Activated CD4-positive, CD25-positive, alpha-beta regulatory T cell treated with anti-CD3 and anti-CD28 coated beads, Interleukin-2, amount 50 U/mL, for 72 hours (primary cell): Measurements from ENCODE around the gene LDB3.

ENCODE experiments used
- DNase-seq: peaks from one replicate; pipeline ENCODE4 v3.0.0; 2021

Gene LDB3

DNA sequence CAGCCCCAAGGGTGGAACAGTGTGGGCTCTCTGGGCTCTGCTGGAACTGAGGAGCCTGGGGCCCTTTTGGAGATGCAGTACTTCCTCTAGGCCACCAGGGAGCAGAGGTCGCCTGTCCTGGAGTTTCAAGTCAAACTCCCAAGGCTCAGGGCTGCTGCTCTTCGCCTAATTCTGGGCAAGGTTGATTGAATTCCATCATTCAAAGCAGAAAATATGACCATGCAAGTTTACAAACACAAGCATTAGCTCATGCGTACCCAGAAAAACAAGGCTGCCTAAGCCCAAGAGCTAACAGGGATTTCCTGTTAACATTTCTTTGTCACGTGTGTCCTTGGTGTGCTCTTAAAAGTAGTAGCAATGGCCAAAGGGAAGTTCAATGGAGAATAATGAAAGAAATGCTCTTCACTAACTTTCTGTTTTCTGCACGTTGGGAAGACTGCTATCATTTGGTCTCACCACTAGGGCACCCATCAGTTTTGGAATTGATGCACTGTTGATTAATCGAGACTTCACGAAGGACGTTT is 20.1 kb downstream of the LDB3 start:
- peak; percentile 54 for DNase-seq

- no peak for DNase-seq
Measured at GRCh38 chr10:86689146-86689545, 20.8 kb downstream of the LDB3 start.

- DNase-seq: no peak
Measured at GRCh38 chr10:86690231-86690630, 21.9 kb downstream of the LDB3 start.

- DNase-seq: no peak
Measured at GRCh38 chr10:86690657-86691084, 22.4 kb downstream of the LDB3 start.

- no peak for DNase-seq
Measured at GRCh38 chr10:86691333-86692022, 23.2 kb downstream of the LDB3 start.

- DNase-seq: no peak
Measured at GRCh38 chr10:86692023-86692514, 23.8 kb downstream of the LDB3 start.

- no peak for DNase-seq
Measured at GRCh38 chr10:86692664-86693063, 24.4 kb downstream of the LDB3 start.

DNA sequence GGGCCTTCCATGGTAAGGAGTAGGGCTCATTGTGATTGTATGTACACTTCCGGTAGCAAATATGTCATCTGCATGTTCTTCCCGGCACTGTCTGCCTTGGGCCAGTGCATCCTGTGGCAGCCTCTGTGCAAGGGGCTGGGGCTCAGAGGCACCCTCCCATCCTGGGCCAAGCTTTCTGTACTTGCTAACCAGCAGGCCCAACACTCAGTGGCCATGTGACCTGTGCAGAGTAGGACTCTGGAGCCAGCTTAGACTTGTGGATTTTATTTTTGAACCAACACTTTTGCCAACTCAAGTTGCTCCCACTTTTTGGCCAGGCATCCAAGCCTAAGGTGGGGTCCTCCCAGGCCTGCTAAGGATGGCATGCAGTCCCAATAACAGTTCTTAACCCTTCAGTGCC is 25.0 kb downstream of the LDB3 start:
- DNase-seq: no peak

DNA sequence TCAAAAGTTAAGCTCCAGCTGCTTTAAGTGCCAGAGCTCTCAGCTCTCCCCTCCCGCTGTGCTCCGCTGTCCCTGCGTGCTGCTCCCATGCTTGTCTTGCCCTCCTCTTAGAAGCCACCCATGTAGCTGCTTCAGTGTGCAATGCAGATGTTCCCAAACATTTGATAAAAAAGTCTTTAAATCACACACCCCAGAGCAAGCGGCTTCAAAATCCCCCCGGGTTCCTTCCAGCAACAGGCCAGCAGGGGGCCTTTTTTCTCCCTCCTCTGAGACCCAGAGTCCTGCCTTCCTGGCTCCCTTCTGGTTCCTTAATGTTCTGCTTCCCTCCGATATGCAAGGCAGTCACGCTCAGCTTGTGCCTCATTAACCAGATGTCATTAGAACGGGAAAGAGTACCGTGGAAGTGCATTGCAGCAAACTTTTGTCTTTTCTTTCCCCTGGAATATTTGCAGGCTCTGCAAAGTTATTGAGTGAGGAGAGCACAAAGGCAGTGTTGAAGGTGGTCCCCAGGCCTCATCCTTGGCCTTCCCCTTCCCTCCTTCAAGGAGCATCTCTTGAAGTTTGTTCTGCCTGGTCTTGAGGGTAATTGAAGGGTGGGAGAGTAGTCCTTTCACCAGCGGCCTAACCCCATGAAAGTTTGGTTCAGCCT is 25.5 kb downstream of the LDB3 start:
- DNase-seq: no peak

GRCh38 chr10:86698207-86698940 is 30.1 kb downstream of the LDB3 start:
- DNase-seq: no peak

GRCh38 chr10:86699125-86699524 is 30.8 kb downstream of the LDB3 start:
- DNase-seq: no peak

DNA sequence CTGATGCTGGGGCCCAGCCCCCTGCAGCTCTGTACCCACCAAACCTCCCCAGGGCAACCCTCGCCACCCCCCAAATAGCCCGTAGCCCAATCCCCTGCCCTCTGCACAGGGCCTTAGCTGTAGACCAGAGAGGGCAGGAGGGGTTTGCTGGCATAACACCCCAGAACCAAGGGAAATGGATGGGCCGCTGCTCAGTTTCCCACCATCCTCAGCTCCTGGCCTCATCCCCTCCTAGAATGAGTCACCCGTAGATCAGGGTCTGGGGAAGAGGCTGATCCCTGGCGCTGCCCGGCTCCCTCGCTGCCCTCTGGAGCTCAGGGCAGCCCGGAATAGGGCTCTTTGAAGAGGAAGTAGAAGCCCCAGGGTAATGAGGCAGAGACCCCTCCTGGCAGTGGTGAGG is 31.2 kb downstream of the LDB3 start:
- DNase-seq: no peak

GRCh38 chr10:86699991-86700840 is 31.9 kb downstream of the LDB3 start:
- no peak for DNase-seq

GRCh38 chr10:86700851-86701617 is 32.7 kb downstream of the LDB3 start:
- DNase-seq: no peak

- no peak for DNase-seq
Measured at GRCh38 chr10:86703176-86703575, 34.9 kb downstream of the LDB3 start.

DNA sequence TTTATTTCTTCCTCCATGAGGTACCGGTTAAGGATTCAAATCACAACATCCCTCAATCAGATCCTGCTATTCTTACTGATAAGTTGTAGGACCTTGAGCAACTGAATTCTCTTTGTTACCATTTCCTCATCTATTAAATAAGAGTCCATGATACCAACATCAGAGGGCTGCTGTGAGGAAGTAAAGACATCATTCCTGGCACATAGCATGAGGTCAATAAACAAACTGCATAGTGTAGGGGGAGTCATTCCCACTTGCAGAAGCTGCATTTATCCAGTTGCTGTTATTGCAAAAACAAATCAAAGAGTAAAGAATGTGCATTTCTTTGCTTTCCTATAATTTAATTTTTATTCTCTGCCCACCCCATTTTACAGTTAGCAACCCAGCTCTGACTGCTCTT is 36.8 kb downstream of the LDB3 start:
- no peak for DNase-seq

DNA sequence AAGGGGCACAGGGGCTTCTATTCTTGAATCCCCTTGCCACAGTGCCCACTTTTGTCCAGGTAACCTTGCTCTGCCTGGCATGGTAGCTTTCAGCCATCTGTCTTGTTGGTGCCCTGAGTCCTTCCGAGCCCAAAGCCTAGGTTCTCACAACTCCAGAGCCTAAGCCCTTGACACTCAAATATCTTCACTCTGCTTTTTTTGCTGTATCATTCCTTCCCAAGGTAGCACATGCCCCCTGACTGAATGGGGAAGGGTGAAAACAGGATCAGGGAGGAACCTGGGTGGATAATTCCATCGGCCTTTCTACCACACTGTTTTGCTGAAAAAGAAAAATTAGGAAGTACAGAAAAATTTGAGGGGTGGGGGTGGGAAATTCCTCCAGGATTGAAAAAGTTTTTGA is 37.6 kb downstream of the LDB3 start:
- no peak for DNase-seq

DNA sequence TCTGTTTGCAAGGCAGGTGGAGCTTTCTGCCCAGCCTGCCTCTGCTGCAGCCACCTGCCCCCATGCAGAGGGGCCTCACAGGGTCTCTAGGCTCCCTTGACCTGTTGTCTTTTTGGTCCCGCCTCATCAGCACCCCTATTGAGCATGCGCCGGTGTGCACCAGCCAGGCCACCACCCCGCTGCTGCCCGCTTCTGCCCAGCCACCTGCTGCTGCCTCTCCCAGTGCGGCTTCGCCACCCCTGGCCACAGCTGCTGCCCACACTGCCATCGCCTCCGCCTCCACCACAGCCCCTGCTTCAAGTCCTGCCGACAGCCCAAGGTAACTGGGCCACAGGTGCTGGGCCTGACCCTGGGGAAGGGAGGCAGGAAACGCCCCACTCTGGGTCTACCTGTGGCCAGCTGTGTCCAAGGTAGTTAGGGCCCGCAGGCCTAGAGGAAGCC is 38.1 kb downstream of the LDB3 start:
- no peak for DNase-seq

- no peak for DNase-seq
Measured at GRCh38 chr10:86706977-86707376, 38.7 kb downstream of the LDB3 start.

GRCh38 chr10:86707505-86707904 is 39.2 kb downstream of the LDB3 start:
- no peak for DNase-seq

DNA sequence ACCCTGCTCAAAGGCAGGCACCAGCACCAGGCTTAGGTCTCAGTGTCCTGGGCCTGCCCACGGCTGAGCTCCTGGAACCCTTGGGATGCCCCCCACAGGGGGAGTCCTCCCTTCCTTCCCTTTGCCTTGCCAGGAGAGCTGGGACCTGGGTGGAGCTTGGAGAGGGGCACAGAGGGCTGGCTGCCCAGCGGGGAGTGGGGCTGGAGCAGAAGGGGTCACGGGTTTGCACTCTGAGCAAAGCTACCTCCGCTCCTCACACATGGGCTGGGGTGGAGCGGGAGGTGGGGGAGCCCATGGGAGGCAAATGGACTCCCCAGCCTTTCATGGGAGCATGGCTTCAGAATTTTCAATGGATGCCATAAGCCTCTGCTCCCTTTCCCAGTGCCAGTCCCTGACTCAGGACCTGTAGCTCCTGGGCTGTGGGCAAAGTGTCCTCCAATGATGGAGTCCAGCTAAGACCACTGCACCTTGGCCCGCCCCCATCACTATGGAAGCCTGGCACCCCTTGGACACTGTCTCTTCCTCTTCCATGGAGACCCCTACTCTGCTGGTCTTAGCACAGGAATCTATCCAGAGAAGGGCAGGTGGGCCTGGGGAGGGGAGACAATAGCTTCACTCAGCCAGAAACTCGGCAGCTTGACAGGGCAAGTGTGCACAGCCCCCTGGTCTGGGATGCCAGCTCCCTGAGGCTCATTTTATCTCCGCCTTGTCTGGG is 39.9 kb downstream of the LDB3 start:
- DNase-seq: no peak
